Measurements from ENCODE around the gene BACE1. TPM values are rescaled to one million over a fixed set of nuclear protein-coding genes. Genes with fewer than 3 reads are reported as not detected.

Gene BACE1
- polyA plus RNA-seq, 1 of the 3 experiments (the other 2 are of a cell fraction) = 37.8 TPM

DNA sequence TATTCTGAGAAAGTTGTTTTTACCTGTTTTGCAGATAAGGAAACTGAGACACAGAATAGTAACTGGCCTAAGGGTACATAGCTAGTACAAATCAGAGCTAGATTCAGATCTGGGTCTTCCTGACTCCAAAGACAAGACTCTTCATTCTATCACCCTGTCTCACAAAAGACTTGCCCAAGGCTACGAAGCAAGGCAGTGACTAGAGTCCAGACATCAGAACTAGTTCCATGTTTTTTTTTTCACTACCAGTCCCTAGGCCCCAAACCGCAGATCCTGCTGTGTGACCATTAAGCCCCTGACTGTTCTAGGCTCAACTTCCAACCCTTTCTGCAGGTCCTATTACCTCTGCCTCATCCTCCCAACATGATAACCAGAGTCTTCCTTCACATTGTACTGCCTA is 23.4 kb downstream of the BACE1 start:
- Histone ChIP-seq H4K20me1 (ENCODE audit: insufficient read depth) (no peaks in the 10 kb centered on the region), H2AFZ (ENCODE audit: low read depth) (no peak overlapping the region), H3K4me1 (ENCODE audit: control insufficient read depth in 1 of 2, insufficient read depth in 2 of 2, low read depth in 1 of 2, low read length in 1 of 2) (no peaks in the 10 kb centered on the region), H3K9me2 (no peaks in the 10 kb centered on the region), H3K9ac (no peak overlapping the region), H3K27ac (ENCODE audit: low read depth in 2 of 2, low read length in 1 of 2) (no peak overlapping the region), H3K27me3 (ENCODE audit: insufficient read depth) (no peaks in the 10 kb centered on the region), H3K4me3 (ENCODE audit: low read depth in 2 of 2, low read length in 1 of 2) (no peak overlapping the region), H3K36me3 (replicated peaks in 1 of 2; ENCODE audit: control insufficient read depth in 1 of 2, insufficient read depth in 2 of 2, low read length in 1 of 2) (peaks cover 30 to 37% of the 10 kb centered on the region in 2 experiments), H3K4me2 (no peak overlapping the region), H3K79me2 (ENCODE audit: insufficient read depth) (no peaks in the 10 kb centered on the region), H3F3A (replicated peaks; ENCODE audit: insufficient read depth) (peaks cover 7% of the 10 kb centered on the region), H3K9me3 (no peaks in the 10 kb centered on the region)
- POLR2A ChIA-PET = no interaction called here
- CTCF ChIA-PET = no interaction called here
- no peak for DNase-seq
- TF ChIP-seq RXRA (IDR thresholded peaks at IDR 0.05; ENCODE audit: borderline replicate concordance, low read depth) (no peak), NRF1 (IDR thresholded peaks at IDR 0.05; ENCODE audit: low read depth, low read length) (no peak), JUND (IDR thresholded peaks at IDR 0.05) (no peak), GABPA (IDR thresholded peaks at IDR 0.05; ENCODE audit: low read depth) (no peak), RCOR1 (IDR thresholded peaks at IDR 0.05; ENCODE audit: low read length) (no peak), SIN3A (IDR thresholded peaks at IDR 0.05; ENCODE audit: borderline replicate concordance, low read depth, low read length) (no peak), RAD21 (IDR thresholded peaks at IDR 0.05; ENCODE audit: low read length) (no peak), FOXM1 (IDR thresholded peaks at IDR 0.05; ENCODE audit: low read depth) (no peak), GATA2 (CRISPR knock-in tag; IDR thresholded peaks at IDR 0.05) (no peak), FOXJ3 (CRISPR knock-in tag; IDR thresholded peaks at IDR 0.05) (no peak), MXI1 (IDR thresholded peaks at IDR 0.05; ENCODE audit: low read depth, low read length) (no peak), TCF12 (IDR thresholded peaks at IDR 0.05) (no peak), EP300 (IDR thresholded peaks at IDR 0.05; ENCODE audit: borderline replicate concordance in 1 of 2, low read depth in 1 of 2, low read length in 1 of 2) (no peak), TAF1 (IDR thresholded peaks at IDR 0.05; ENCODE audit: borderline replicate concordance, low read depth, low read length) (no peak), RFX5 (IDR thresholded peaks at IDR 0.05; ENCODE audit: low read length) (no peak), MEF2A (IDR thresholded peaks at IDR 0.05; ENCODE audit: borderline replicate concordance, low read depth) (no peak)
- TF ChIP-seq, protein P1, sequence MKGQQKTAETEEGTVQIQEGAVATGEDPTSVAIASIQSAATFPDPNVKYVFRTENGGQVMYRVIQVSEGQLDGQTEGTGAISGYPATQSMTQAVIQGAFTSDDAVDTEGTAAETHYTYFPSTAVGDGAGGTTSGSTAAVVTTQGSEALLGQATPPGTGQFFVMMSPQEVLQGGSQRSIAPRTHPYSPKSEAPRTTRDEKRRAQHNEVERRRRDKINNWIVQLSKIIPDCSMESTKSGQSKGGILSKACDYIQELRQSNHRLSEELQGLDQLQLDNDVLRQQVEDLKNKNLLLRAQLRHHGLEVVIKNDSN (IDR thresholded peaks at IDR 0.05; ENCODE audit: borderline replicate concordance, low read depth) = no peak
- TF ChIP-seq, protein P2, sequence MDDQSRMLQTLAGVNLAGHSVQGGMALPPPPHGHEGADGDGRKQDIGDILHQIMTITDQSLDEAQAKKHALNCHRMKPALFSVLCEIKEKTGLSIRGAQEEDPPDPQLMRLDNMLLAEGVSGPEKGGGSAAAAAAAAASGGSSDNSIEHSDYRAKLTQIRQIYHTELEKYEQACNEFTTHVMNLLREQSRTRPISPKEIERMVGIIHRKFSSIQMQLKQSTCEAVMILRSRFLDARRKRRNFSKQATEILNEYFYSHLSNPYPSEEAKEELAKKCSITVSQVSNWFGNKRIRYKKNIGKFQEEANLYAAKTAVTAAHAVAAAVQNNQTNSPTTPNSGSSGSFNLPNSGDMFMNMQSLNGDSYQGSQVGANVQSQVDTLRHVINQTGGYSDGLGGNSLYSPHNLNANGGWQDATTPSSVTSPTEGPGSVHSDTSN (IDR thresholded peaks at IDR 0.05) = no peak
- TF ChIP-seq, protein P3, sequence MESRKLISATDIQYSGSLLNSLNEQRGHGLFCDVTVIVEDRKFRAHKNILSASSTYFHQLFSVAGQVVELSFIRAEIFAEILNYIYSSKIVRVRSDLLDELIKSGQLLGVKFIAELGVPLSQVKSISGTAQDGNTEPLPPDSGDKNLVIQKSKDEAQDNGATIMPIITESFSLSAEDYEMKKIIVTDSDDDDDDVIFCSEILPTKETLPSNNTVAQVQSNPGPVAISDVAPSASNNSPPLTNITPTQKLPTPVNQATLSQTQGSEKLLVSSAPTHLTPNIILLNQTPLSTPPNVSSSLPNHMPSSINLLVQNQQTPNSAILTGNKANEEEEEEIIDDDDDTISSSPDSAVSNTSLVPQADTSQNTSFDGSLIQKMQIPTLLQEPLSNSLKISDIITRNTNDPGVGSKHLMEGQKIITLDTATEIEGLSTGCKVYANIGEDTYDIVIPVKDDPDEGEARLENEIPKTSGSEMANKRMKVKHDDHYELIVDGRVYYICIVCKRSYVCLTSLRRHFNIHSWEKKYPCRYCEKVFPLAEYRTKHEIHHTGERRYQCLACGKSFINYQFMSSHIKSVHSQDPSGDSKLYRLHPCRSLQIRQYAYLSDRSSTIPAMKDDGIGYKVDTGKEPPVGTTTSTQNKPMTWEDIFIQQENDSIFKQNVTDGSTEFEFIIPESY (IDR thresholded peaks at IDR 0.05; ENCODE audit: borderline replicate concordance, low read depth) = no peak
- WGBS (ENCODE audit: low lambda C conversion rate) = 94% methylated on average over 2 of the region's 2 CpGs

Data from SK-N-SH (cell line).